DOHH2 (cell line): ENCODE results near the gene TRAPPC2L.

Experiments
- EZH2phosphoT487 ChIP-seq: fragments of 200-600 bp; sonication (generic); IDR thresholded peaks from 2 replicates; pipeline ENCODE4 v1.6.1; 2017; ENCODE audit warnings: borderline replicate concordance, mild to moderate bottlenecking, antibody characterized with exemption, low read length, moderate library complexity, mixed read lengths
- TF ChIP-seq, protein P1 (sequence below): fragments of 200-600 bp; sonication (generic); IDR thresholded peaks from one replicate; pipeline ENCODE4 v1.5.1; 2014; ENCODE audit warnings: antibody characterized with exemption, mild to moderate bottlenecking, low read depth, low read length; ENCODE audit not compliant: poor library complexity, severe bottlenecking

DNA sequence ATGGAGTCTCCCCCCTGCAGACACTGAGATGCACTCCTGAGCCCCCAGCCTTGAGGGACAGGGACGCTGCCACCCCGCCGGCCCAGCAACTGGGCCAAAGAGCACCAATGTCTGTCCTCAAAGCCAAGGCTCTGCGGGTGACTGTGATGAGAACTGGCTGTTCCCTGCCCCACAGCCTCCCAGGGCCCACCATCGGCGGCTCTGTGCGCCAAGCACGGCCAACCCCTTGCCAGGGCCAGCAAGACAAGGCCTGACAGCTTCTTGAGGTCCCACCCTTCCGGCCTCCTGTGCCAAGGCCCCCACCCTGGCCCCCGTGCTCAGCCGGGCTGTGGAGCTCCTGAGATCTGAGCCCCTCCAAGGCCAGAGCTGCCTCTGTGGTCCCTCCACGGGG, 43.7 kb downstream of the TRAPPC2L start:
- TF ChIP-seq, protein P1, sequence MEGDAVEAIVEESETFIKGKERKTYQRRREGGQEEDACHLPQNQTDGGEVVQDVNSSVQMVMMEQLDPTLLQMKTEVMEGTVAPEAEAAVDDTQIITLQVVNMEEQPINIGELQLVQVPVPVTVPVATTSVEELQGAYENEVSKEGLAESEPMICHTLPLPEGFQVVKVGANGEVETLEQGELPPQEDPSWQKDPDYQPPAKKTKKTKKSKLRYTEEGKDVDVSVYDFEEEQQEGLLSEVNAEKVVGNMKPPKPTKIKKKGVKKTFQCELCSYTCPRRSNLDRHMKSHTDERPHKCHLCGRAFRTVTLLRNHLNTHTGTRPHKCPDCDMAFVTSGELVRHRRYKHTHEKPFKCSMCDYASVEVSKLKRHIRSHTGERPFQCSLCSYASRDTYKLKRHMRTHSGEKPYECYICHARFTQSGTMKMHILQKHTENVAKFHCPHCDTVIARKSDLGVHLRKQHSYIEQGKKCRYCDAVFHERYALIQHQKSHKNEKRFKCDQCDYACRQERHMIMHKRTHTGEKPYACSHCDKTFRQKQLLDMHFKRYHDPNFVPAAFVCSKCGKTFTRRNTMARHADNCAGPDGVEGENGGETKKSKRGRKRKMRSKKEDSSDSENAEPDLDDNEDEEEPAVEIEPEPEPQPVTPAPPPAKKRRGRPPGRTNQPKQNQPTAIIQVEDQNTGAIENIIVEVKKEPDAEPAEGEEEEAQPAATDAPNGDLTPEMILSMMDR, result no peak
- no peak for TF ChIP-seq EZH2phosphoT487
